ENCODE data around the gene STUB1. TPM values are rescaled to one million over a fixed set of nuclear protein-coding genes. Genes with fewer than 3 reads are reported as not detected.

The STUB1 gene
- total and polyA plus RNA-seq, 2 of the 8 experiments (the other 6 are each of a cell fraction or from before 2014, with no cell fraction given): 89.9 to 103 TPM

GRCh38 chr16:670485-671352 lies 9.5 kb upstream of the STUB1 start:
- Histone ChIP-seq H2BK5ac (ENCODE audit: low read depth, low read length) (no peak overlapping the region), H2BK20ac (ENCODE audit: low read length) (no peak overlapping the region), H3K18ac (ENCODE audit: extremely low read depth, low read length) (no peak overlapping the region), H4K20me1 (replicated peaks in 1 of 2; ENCODE audit: control insufficient read depth in 1 of 2, insufficient read depth in 2 of 2, low read length in 2 of 2) (peaks cover 5 to 30% of the 10 kb centered on the region in 2 experiments), H2AK5ac (ENCODE audit: low read depth, low read length) (no peak overlapping the region), H3K56ac (replicated peaks; ENCODE audit: insufficient read length, low read depth, low read length) (no peak overlapping the region), H3K36me3 (ENCODE audit: control insufficient read depth in 2 of 4, insufficient read depth in 4 of 4, low read length in 3 of 4) (peaks cover 14 to 44% (median 33%) of the 10 kb centered on the region in 4 experiments), H3K23ac (ENCODE audit: insufficient read length) (no peak overlapping the region), H3K9ac (replicated peaks in 1 of 4; ENCODE audit: extremely low read depth in 1 of 4, low read depth in 3 of 4, low read length in 3 of 4) (no peak overlapping the region), H3K27ac (ENCODE audit: low read depth, low read length) (no peak overlapping the region), H3K14ac (ENCODE audit: insufficient read length) (no peak overlapping the region), H4K8ac (ENCODE audit: extremely low read depth, insufficient read depth, low read length) (peak overlapping the region; percentile 35; the same call in 1 of the 2 replicates), H4K5ac (ENCODE audit: insufficient read length, low read depth, low read length) (no peak overlapping the region), H2BK120ac (replicated peaks; ENCODE audit: low read depth, low read length) (no peak overlapping the region), H3K23me2 (ENCODE audit: low read depth, low read length) (peaks cover 12% of the 10 kb centered on the region), H3K9me3 (ENCODE audit: insufficient read depth in 2 of 2, low read depth in 1 of 2, low read length in 1 of 2) (no peaks in the 10 kb centered on the region), H3K79me1 (ENCODE audit: low read depth, low read length) (peaks cover 13% of the 10 kb centered on the region), H3K4me2 (ENCODE audit: insufficient read depth in 1 of 2, low read depth in 2 of 2, low read length in 2 of 2) (no peak overlapping the region), H2BK12ac (ENCODE audit: low read depth, low read length) (no peak overlapping the region), H2BK15ac (ENCODE audit: low read length) (no peak overlapping the region), H3K4me1 (replicated peaks in 1 of 4; ENCODE audit: control insufficient read depth in 3 of 4, insufficient read depth in 4 of 4, low read length in 3 of 4) (peaks cover 0 to 18% (median 16%) of the 10 kb centered on the region in 4 experiments; a peak in 6 of 7 replicates), H3K4me3 (ENCODE audit: extremely low read depth in 1 of 4, insufficient read depth in 2 of 4, low read depth in 3 of 4, low read length in 4 of 4) (no peak overlapping the region), H3K4ac (replicated peaks; ENCODE audit: insufficient read length, low read depth, low read length) (no peak overlapping the region), H2AFZ (ENCODE audit: low read length) (no peak overlapping the region), H3K79me2 (ENCODE audit: control insufficient read depth in 1 of 2, insufficient read depth in 2 of 2, low read length in 2 of 2) (peaks cover 0 to 13% of the 10 kb centered on the region in 2 experiments; a peak in 1 of 4 replicates), H3K27me3 (replicated peaks in 1 of 4; ENCODE audit: control insufficient read depth in 3 of 4, extremely low read depth in 1 of 4, insufficient read depth in 3 of 4, low read length in 3 of 4) (no peaks in the 10 kb centered on the region), H4K91ac (replicated peaks; ENCODE audit: insufficient read length, low read length) (no peak overlapping the region)
- DNase-seq (ENCODE audit: low read depth in 1 of 2, low spot score in 2 of 2): no peak
- ChIA-PET POLR2A (ENCODE audit: partially characterized antibody) (interaction anchor here (0.8 to 17.4 kb wide), 4 partner anchors 8 to 37 kb away, joined by 3 to 214 read pairs (median 4); partner anchors contain the start of genes JMJD8, RHBDL1 and STUB1), CTCF (ENCODE audit: partially characterized antibody) (interaction anchor here (1.1 to 12.0 kb wide), 5 partner anchors 11 to 145 kb away, joined by 3 to 75 read pairs (median 5); partner anchors contain the start of gene WDR24)
- no peak for FAIRE-seq
- WGBS, 2 experiments (ENCODE audit: extremely low coverage in 1 of 2, insufficient coverage in 1 of 2, insufficient read length in 1 of 2, insufficient replicate concordance in 2 of 2, low coverage in 1 of 2, low lambda C conversion rate in 2 of 2, missing lambda C conversion rate in 1 of 2): 94% methylated on average over 32 of the region's 52 CpGs; no CpG with 5 or more reads in 1 of the 2 experiments
- TF ChIP-seq GABPA (IDR thresholded peaks at IDR 0.05; ENCODE audit: borderline replicate concordance, insufficient read depth, low read length) (no peak), JUN (IDR thresholded peaks at IDR 0.05; ENCODE audit: low read depth, low read length) (no peak), RXRA (IDR thresholded peaks at IDR 0.05; ENCODE audit: insufficient read depth, low read depth, low read length) (no peak), TEAD4 (IDR thresholded peaks at IDR 0.05; ENCODE audit: low read depth, low read length) (no peak), SP1 (IDR thresholded peaks at IDR 0.05; ENCODE audit: low read depth, low read length) (no peak), TAF1 (IDR thresholded peaks at IDR 0.05; ENCODE audit: low read depth, low read length) (no peak), ATF3 (IDR thresholded peaks at IDR 0.05; ENCODE audit: insufficient read depth, low read depth, low read length) (no peak), TAF7 (optimal IDR thresholded peaks at IDR 0.05; ENCODE audit: borderline replicate concordance, low read depth, low read length) (no peak), JUND (IDR thresholded peaks at IDR 0.05; ENCODE audit: low read length) (no peak), RAD21 (IDR thresholded peaks at IDR 0.05 in 1 of 2, conservative IDR thresholded peaks at IDR 0.05 in 1 of 2; ENCODE audit: low read depth in 2 of 2, low read length in 2 of 2) (no peak), RFX5 (IDR thresholded peaks at IDR 0.05; ENCODE audit: borderline replicate concordance, low read depth, low read length) (no peak)
